Raji (cell line): Measurements from ENCODE around the gene MUC15.

Experiments used
- POLR2A ChIP-seq: IDR thresholded peaks from 2 replicates; pipeline ENCODE4 v1.6.1; 2011; ENCODE audit warnings: low read depth, low read length, control low read depth; ENCODE audit not compliant: insufficient read depth

Gene MUC15

GRCh38 chr11:26580929-26581328 is 8.9 kb upstream of the MUC15 start:
- TF ChIP-seq POLR2A, result no peak

DNA sequence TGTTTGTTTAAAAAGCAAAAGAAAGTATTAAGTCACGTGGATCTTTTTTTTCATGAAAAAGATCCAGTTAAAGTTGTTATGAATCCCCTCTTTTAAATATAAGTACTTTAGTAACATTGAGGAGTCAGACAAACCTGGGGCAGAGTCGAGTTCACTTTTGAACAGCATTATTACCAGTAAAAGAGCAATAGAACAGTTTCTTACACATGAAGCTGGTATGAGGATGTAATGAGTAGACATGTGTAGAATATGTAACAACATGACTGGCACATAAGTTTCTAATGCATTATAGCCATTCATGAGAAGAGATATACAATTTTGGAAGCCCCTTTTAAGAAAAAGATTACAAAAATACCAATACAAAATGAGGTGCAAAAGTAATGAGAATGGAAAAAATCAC is 7.6 kb upstream of the MUC15 start:
- TF ChIP-seq POLR2A, result no peak

GRCh38 chr11:26578998-26579661 is 7.1 kb upstream of the MUC15 start:
- no peak for TF ChIP-seq POLR2A

GRCh38 chr11:26575946-26576345 is 3.9 kb upstream of the MUC15 start:
- TF ChIP-seq POLR2A, result no peak

- TF ChIP-seq POLR2A, result no peak
Measured at GRCh38 chr11:26573896-26574295, 1.8 kb upstream of the MUC15 start.

DNA sequence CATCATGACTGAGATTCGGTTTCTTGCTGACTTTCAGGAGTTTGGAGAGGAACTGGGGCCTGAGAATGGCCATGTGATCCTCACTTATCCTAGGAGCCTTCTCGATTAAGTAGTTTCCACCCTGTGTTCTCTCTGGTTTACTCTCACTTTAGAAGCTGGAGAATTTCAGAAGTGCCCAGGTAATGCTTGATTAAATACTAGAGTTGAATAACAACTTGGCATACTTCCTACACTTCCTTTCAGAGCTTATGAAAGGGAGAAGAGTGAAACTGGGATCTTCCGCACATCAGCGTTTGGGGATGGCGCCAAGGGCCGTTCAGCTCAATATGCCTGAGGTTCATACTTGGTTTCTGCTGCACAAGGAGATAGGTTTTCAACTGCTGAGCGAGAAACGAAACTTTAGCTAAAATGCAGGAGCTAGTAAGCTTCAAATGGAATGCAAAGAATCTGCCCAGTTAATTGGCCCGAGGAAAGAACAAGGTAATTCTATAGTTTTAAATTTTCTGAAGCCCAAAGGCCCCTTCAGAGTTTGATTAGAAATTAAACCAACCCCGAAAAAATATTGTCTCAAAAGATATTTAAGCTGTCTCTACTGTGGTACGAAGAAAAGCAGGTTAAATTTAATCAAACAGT is 823 bp upstream of the MUC15 start:
- TF ChIP-seq POLR2A, result no peak

DNA sequence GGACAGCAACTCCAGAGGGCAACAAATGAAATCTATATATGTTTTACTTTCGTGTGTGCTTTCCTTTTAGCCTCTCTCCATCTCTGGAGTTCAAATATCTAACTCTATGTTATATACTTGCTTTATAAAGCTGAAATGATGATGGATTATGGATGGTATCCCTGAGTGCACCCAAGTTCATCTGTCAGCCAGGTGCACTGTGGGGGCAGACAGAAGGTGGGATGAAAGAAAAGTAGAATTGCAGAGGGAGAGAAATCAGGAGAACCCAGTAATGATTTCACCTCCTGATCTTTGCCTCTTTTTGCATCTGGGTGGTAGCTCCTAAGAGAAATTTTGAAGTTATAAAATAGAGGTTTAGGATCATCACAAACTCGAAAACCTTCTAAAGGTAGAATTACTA is 2.4 kb downstream of the MUC15 start:
- TF ChIP-seq POLR2A, result no peak

GRCh38 chr11:26558190-26558589 is 13.9 kb downstream of the MUC15 start:
- no peak for TF ChIP-seq POLR2A

GRCh38 chr11:26557666-26558065 is 14.4 kb downstream of the MUC15 start:
- no peak for TF ChIP-seq POLR2A

DNA sequence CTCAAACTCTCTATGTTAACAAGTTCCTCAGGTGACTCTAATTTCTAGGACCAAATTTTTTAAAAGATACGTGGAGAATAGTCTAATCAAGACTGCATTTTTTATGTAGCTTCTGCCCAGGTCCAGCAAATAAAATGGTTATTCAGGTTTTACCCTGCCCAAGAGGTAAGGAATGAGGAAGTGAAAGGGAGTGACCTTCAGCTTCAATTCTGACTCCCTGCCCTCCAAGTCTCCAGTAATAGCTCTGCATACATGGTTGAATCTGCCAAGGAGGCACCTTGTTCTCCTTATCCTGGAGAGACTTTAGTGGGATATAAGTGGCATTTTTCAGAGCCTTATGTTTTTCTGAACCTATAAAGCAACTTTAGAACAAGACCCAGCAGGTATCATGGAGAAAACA is 15.5 kb downstream of the MUC15 start:
- TF ChIP-seq POLR2A, result no peak

DNA sequence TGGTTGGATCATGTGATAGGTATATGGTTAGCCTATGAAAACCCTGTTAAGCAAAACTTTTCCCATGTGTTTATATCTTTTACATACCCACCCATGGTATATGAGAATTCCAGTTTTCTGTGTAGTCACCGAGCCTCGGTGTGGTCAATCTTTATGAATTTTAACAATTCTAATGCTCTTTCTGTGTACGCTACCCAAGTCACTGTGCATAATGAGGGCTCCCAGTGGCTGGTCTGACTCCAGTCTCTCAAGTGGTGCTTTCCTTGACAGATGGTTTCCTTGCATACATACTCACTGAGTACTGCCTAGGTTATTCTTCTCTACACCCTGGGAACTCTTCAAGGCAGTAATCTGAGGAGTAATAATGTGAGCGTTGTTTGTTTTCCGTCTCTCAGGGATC is 17.6 kb downstream of the MUC15 start:
- TF ChIP-seq POLR2A, result no peak

DNA sequence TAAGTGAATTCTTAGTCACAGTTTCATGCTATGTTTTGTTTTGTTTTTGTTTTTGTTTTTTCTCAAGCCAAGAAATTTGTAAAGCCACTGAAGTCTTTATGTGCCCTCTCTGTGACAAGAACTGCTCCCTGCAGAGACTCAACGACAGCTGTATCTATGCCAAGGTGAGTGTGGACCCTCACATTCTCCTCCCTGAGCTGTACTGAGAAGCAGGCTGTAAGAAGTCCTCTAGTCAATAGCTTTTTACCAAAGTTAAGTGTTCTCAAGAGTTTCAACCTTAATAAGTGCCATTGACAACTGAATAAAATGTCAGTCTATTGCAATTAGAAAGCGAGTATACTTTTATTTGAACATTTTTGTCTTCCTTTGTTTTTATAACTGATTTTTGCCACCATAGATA is 18.9 kb downstream of the MUC15 start:
- TF ChIP-seq POLR2A, result no peak

DNA sequence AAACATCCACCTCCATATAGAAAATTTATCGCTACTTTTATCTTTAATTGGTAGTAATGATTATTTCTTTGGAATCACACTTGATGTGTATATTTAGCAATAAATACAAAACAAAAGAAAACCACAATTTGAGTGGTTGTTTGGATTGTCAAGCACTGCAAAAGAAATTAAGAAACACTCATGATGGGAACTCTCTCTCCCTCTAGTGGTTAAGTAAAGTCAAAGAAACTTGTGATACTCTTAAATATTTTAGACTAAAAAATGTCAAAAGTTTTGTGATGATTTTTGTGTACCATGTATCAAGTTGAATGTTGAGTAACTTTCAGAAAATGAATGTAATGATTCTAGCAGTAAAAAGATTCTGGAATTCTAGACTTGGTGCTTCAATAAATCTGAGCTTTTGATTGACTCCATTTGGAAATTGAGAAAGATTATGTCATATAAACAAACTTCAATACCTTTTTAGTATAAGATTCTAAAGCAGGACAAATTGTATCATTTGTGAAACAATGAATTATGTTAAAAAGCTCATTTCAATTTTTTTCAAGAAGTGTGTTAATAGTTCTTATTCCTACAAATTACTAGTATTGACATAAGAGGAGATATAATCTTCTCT is 20.8 kb downstream of the MUC15 start:
- no peak for TF ChIP-seq POLR2A

DNA sequence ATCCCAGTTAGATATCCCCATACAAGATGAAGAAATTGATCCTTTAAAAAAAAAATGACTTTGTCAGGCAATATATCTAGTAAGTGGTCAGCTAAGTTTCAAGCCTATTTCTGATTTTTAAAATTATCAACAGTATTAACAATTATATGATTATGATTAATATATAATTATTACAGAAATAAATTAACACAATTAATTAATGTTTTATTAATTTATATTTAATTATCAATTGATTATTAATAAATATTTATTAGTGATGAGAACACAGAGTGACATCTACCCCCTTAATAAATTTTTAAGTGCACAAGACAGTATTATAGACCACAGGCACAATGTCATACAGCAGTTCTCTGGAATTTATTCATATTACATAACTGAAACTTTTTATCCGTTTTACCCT is 22.0 kb downstream of the MUC15 start:
- TF ChIP-seq POLR2A, result no peak

- no peak for TF ChIP-seq POLR2A
Measured at GRCh38 chr11:26549176-26549575, 22.9 kb downstream of the MUC15 start.

- no peak for TF ChIP-seq POLR2A
Measured at GRCh38 chr11:26541870-26542269, 30.2 kb downstream of the MUC15 start.
